ENCODE measurements around the gene ATG10.

DNA sequence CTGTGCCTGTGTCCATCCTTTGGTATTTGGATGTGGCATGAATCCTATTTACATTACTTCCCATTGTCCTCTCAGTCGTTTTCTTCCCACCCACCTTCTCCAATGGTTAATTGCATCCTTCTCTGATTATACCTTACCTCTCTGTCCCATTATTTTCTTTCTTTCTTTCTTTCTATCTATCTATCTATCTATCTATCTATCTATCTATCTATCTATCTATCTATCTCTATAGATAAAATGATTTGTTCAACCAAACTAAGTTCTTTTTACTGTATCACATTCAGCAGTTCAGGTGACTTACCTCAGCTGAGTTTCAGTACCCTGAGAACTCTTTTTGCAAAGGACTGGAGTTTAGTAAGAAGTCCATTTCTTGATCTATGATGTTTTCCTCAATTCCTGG lies 225.7 kb downstream of the ATG10 start:
- TF ChIP-seq, protein P1, sequence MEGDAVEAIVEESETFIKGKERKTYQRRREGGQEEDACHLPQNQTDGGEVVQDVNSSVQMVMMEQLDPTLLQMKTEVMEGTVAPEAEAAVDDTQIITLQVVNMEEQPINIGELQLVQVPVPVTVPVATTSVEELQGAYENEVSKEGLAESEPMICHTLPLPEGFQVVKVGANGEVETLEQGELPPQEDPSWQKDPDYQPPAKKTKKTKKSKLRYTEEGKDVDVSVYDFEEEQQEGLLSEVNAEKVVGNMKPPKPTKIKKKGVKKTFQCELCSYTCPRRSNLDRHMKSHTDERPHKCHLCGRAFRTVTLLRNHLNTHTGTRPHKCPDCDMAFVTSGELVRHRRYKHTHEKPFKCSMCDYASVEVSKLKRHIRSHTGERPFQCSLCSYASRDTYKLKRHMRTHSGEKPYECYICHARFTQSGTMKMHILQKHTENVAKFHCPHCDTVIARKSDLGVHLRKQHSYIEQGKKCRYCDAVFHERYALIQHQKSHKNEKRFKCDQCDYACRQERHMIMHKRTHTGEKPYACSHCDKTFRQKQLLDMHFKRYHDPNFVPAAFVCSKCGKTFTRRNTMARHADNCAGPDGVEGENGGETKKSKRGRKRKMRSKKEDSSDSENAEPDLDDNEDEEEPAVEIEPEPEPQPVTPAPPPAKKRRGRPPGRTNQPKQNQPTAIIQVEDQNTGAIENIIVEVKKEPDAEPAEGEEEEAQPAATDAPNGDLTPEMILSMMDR (conservative IDR thresholded peaks at IDR 0.05 in 1 of 2, IDR thresholded peaks at IDR 0.05 in 1 of 2; ENCODE audit: extremely low read depth in 1 of 2, insufficient read depth in 1 of 2, low read depth in 1 of 2, low read length in 2 of 2), result no peak
- TF ChIP-seq EZH2 (IDR thresholded peaks at IDR 0.05; ENCODE audit: borderline replicate concordance, low read length), result no peak
